DMS79 treated with DMSO at 0.1 percent for 48 hours (cell line): Measurements from ENCODE around the gene RBBP9.
"Not testable (repeated sequence)": the region's sequence is repeated elsewhere in the genome, so short reads cannot be mapped to it uniquely, and the experiment has no call there.

ENCODE experiments used
- DNase-seq: peaks from one replicate; lab custom pipeline; 2025; lab: John Stamatoyannopoulos, UW

Gene RBBP9

DNA sequence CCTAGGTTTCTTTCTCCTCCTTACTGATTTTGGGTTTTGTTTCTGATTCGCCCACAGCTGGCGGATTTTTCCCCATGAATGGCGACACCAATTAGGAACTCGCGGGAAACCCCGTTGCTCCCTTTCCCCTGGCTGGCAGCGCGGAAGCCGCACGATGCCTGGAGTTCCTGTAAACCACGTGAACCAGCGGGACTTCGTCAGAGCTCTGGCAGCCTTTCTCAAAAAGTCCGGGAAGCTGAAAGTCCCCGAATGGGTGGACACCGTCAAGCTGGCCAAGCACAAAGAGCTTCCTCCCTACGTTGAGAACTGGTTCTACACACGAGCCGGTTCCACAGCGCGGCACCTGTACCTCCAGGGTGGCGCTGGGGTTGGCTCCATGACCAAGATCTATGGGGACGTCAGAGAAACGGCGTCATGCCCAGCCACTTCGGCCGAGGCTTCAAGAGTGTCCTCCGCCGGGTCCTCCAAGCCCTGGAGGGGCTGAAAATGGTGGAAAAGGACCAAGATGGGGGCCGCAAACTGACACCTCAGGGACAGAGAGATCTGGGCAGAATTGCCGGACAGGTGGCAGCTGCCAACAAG, 7.5 kb upstream of the RBBP9 start:
- no peak for DNase-seq

DNA sequence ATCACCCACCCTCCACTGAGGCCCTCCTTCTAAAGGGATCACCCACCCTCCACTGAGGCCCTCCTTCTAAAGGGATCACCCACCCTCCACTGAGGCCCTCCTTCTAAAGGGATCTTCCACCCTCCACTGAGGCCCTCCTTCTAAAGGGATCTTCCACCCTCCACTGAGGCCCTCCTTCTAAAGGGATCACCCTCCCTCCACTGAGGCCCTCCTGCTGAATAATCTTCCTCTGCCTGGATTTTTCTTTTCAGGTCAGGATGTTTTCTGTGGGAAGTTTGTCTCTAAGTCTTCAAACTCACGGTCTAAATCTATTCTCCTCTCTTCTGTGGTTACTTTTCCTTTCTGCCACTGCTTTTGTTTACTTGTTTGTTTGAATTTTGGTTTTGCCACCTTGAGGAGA, 4.6 kb upstream of the RBBP9 start:
- DNase-seq, result not testable (repeated sequence)

DNA sequence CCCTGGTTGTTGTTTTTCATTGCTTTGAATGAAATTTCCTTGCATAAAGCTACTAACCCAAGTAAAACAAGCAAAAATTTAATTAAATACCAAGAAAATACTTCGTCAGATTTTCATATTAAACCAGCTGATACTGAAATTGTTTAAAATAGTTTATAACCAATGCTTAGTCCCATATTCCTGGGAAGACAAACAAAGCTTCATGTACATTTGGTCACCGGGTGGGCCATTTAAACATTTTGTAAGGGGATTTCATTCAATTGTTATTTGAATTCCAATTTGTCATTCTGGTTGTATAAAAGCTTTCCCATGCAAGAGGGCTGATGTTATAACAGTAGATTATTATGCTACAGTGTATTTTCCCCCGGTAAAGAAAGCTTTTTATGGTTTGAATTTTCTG, 578 bp upstream of the RBBP9 start:
- no peak for DNase-seq

DNA sequence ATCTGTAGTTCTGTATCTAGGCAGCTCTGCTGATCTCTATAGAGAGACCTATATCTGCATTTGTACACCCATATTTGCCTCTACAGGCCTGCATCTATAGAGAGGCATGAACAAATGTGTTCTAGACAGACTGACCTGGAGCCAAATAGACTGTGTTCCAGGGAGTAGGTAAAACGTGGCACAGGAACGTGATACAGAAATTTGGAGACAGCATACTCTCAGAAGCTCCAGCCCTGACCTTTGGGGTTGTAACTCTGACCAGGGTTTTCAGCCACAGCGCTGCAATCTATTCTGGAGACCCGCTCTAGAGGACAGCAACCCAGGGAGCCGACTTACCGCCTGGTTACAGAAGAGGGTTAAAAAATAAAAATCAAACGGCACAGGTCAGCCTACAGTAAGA, 983 bp downstream of the RBBP9 start:
- peak; percentile 56 for DNase-seq

DNA sequence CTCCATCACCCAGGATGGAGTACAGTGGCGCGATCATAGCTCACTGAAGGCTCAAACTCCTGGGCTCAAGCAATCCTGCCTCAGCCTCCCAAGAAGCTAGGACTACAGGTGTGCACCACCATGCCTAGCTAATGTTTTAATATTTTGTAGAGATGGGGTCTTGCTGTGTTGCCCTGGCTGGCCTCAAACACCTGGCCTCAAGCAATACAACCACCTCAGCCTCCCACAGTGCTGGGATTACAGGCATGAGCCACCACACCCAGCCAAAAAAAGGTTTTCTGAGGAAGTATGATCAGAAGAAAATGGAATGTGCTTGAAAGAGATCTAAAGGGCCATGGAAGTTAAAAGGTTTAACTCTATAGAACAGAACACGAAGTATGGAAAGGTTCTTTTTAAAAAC, 8.7 kb downstream of the RBBP9 start:
- no peak for DNase-seq

DNA sequence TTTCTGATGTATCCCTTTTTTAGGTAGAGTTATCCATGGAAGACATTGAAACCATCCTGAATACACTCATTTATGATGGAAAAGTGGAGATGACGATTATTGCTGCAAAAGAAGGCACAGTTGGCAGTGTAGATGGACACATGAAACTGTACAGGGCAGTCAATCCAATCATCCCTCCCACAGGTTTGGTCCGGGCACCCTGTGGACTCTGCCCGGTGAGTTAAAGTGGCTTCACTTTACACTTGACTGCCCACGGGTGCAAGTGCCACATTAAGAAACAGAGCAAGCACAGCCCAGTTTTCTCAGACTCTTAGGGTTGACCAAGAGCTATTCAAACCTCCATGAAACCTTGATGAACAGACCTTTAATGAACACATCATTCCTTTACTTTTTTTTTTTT, 15.4 kb downstream of the RBBP9 start:
- no peak for DNase-seq

DNA sequence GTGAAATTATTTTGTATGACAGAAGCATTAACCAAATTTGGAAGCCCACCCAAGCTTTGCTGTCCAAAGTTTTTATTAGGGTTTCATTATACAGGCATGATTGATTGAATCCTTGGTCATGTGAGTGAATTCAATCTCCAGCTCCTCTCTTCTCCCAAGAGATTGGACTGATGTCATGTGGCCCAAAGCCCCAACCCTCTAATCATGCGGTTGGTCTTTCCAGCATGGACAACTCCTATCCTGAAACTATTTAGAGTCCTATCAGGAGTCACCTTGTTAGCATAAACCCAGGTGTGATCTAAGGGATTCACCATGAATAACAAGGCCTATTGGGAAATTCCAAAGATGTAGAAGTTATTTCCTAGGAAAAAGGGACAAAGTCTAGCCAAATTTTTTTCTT, 19.2 kb downstream of the RBBP9 start:
- DNase-seq, result no peak

DNA sequence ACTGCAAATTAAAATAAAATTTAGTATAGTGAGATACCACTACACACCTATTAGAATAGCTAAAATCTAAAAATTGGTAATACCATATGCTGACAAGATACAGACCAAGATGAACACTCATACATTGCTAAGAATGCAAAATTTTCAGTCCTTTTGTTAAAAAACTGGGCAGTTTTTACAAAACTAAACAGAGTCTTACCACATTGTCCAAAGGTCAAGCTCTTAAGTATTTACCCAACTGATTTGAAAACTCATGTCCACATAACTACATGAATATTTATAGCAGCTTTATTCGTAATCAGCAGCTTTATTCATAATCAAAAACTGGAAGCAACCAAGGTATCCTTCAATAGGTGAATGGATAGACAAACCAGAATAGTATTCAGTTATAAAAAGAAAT, 19.8 kb downstream of the RBBP9 start:
- DNase-seq, result no peak

DNA sequence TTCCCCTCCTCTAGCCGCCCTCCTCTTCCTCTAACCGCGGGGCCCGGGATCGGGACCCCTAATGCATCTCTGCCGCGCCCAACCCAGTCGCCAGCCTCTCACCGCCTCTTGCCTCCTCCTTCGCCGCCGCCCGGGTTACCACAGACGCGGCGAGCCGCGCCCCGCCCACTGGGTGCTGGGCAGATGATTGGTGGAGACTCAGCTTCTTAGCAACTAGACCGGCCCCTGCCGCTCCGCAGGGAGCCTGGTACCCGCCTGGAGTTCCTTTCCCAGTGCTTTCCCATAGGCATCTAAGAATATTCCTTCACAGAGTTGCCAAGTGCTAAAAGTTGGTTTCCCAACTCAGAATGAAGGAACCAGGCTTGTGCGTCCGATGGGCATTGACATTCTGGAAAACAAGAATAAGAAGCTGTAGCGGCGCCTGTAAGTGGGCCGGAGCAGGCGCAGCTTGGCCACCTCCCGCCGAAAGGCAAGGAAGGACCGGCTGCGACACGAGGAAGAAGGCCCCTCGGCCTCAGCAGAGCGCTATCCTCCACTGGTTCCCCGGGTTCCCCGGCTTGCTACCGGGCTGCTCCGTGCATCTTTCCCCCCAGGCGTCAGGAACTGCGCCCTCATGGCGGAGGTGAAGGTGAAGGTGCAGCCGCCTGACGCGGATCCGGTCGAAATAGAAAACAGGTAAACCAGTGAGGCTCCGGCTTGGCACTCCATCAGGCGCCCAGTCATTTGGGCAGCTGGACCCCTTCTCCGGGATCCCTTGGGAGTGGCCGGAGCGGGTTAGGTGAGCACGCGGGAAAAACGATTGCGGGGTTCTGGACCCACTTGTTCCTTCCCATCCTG, 29.9 kb downstream of the RBBP9 start, which contains the start of the genes DZANK1 and POLR3F:
TSS of gene DZANK1 (minus strand) at position 137 of the 837 bp plus-strand sequence. CDS start 1,672 bp downstream, outside the sequence.
TSS of gene POLR3F (plus strand) at position 497 of the 837 bp plus-strand sequence. CDS start at position 614, 117 bp downstream.
- DNase-seq, result peak; percentile 88

DNA sequence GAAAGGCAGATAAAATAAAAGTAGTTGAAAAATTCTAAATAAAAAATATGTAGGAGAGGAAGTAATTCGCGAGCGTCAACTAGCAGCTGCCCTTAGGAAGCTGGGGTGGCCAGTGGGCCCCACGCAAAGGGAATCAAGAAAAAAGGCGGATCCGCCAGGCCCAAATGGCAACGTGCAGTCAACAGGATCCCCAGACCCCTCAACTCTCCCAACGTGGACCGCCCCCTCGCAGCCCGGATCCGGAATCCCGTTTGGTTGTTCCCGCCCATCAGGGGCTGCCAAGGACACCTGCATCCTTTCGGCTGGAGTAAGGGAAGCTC, 30.5 kb downstream of the RBBP9 start:
- DNase-seq, result no peak

DNA sequence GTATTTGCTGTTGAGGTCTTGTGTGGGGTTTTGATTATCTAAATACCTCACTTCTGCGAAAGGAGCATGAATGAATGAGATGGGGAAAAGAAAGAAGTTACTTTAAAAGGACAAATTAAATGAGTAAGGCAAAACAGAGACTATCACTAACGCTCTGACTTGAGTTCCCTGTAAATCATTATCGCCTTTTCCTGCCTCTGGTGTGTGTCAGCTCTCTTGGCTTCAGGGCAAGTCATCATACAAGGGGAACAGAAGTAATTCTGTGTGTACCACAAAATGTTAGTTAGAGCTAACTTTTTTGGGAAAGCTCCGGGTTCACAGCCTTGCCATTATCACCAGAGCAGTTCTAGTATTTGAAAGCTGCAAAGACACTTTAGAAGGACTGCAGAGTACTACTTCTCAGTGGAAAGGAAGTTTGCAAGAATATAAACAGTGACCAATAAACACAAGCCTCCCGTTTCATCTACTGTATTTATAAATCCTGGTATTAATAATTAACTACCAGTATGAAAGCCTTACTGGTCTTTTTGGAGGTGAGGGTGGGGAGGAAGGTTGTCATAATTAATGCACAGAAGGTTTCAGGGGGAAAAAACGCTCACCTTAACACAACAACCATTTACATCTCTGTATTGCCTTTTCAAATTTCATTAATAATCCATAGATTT, 31.4 kb downstream of the RBBP9 start:
- no peak for DNase-seq

DNA sequence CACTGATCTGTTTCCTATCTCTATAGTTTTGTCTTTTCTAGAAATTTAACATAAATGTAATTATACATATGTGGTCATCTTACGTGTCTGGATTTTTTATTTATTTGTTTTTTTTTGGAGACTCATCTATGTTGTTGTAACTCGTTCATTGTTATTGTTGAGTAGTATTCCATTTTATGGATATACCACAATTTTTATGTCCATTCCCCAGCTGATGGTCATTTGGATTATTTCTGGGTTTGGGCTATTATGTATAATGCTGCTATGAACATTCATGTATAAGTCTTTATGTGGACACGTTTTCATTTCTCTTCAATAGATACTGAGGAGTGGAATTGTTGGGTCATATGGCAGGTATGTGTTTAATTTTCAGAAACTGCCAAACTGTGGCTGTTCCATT, 40.4 kb downstream of the RBBP9 start:
- no peak for DNase-seq

DNA sequence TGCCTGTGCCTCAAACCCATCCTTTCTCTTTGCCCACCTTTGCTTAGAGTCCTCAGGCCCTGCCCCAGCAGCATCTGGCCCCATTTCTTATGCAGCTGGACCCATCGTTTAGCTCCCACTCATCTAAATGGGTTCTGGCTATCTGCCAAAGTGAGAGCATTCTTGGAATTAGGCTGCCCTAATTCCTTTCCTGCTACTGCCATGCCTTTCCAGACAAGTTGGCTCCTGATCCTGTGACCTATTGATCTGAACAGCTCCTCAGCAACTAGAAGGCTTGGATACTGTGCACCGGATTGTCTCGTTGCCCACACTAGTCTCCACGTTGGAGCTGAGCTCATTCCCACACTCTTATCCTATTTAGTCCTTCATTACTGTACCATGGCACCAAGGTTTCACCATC, 53.1 kb downstream of the RBBP9 start:
- DNase-seq, result peak; percentile 39

DNA sequence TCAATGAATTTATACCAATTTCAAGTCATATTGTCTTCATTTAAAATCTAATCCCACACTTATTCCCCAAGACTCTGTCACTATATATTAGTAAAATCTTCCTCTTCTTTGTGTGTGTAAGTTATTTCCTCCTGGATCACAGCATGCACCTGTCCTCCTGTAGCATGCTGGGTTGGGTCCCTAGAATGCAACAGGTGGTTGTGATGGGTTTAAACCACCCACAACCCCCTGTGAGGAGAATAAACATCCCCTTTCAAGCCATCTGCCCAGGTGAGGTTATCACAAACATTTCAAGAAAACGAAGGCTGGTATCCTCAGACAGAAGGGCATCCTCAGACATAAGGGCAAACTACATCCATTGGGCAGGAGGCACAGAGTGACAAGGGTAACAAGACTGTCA, 56.6 kb downstream of the RBBP9 start:
- DNase-seq, result no peak

DNA sequence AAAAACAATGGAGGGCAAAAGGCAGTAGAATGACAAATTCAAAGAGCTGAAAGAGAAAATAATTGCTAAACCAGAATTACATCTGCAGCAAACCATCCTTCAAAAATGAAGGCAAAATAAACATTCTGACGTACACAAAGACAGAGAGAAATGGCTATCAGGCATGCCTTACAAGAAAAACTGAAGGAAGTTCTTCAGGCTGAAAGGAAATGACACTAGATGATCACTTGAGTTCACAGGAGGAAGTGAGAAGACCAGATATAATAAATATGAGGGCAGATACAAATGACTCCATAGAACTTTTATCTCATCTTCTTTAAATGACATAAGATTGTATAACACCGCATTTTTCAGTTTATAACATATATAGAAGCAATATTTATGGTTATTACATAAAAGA, 60.2 kb downstream of the RBBP9 start:
- no peak for DNase-seq
